WTC11 (cell line): ENCODE data around the gene TCAP.

Source experiments
- CTCF ChIP-seq: fragments of 200-600 bp; IDR thresholded peaks from 2 replicates; pipeline ENCODE4 v1.8.0; 2022; ENCODE audit warnings: antibody characterized with exemption
- STAT6 ChIP-seq: sonication (generic); formaldehyde crosslinking; conservative IDR thresholded peaks from 2 replicates; pipeline ENCODE4 v1.8.1; 2023; ENCODE audit warnings: mild to moderate bottlenecking, low read depth, missing genetic modification reagents, moderate library complexity

- no peak for TF ChIP-seq STAT6 (CRISPR knock-in tag)
- TF ChIP-seq CTCF, result no peak
Measured at GRCh38 chr17:39674702-39675389, 9.7 kb downstream of the TCAP start.
